ENCODE measurements around the gene RXRG. TPM values are rescaled to one million over a fixed set of nuclear protein-coding genes. Genes with fewer than 3 reads are reported as not detected.
"Not testable (repeated sequence)": the region's sequence is repeated elsewhere in the genome, so short reads cannot be mapped to it uniquely, and the experiment has no call there.

Gene RXRG
- total and polyA plus RNA-seq, 4 donors: 0.23 to 2.2 TPM; not detected in 2

DNA sequence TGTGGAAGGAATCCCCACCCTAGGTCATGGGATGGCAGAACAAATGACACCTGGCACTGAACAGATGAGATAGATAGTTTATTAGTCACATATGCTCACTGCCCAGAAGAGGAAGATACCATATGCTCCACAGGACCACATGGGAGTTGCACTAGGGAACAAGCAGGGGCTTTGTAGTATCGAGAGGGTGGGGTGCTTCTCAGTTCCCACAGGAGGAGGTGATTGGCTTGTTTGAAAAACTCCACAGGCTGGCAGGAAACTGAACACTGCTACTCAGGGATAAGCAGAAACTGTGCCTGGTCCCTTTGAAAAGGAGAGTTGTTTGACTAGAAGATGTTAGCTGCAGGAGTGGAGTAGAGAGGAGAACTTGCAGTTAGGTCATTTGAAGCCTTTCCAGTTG is 31.9 kb upstream of the RXRG start:
- intact Hi-C loops (cut with DNase I): no loop called here
- Histone ChIP-seq H3K27me3 (ENCODE audit: control insufficient read depth in 1 of 2, insufficient read depth in 2 of 2, low read length in 1 of 2) (no peaks in the 10 kb centered on the region), H3K27ac (ENCODE audit: low read depth in 1 of 2, low read length in 2 of 2) (no peak overlapping the region), H3K4me3 (ENCODE audit: low read length in 2 of 2) (no peak overlapping the region), H3K4me1 (ENCODE audit: control insufficient read depth in 1 of 2, insufficient read depth in 2 of 2, low read length in 2 of 2) (no peaks in the 10 kb centered on the region), H3K9me3 (ENCODE audit: control insufficient read depth, low read length) (no peaks in the 10 kb centered on the region), H3K36me3 (ENCODE audit: control insufficient read depth in 1 of 2, insufficient read depth in 2 of 2, low read length in 1 of 2) (no peaks in the 10 kb centered on the region)
- DNase-seq (no peak), ATAC-seq (ENCODE audit: low FRiP score) (no peak)
- 60 to 67% methylated on average over 1 of the region's 1 CpG for WGBS, 2 donors

DNA sequence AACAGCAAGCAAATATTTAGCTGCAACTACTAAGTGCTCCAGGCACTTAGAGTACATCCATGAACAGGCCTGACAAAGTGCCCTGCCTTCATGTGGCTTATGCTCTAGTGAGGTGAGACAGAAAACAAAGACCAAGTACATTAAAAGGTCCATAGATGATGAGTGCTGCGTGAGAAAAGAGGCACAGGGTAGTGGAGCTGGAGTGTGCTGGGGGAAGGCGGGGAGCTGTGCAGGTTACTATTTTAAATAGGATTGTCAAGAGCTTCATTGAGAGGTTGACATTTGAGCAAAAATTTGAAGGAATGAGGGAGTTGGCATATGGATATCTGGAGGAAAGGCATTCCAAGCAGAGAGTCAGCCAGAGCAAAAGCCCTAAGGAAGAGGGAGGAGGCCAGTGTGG is 29.3 kb upstream of the RXRG start:
- Histone ChIP-seq H3K36me3 (ENCODE audit: control insufficient read depth in 1 of 2, insufficient read depth in 2 of 2, low read length in 1 of 2) (no peaks in the 10 kb centered on the region), H3K9me3 (ENCODE audit: control insufficient read depth, low read length) (no peaks in the 10 kb centered on the region), H3K4me1 (ENCODE audit: control insufficient read depth in 1 of 2, insufficient read depth in 2 of 2, low read length in 2 of 2) (no peaks in the 10 kb centered on the region), H3K27ac (ENCODE audit: low read depth in 1 of 2, low read length in 2 of 2) (no peak overlapping the region), H3K27me3 (ENCODE audit: control insufficient read depth in 1 of 2, insufficient read depth in 2 of 2, low read length in 1 of 2) (no peaks in the 10 kb centered on the region), H3K4me3 (ENCODE audit: low read length in 2 of 2) (no peak overlapping the region)
- intact Hi-C loops (cut with DNase I): no loop called here
- ATAC-seq (ENCODE audit: low FRiP score) (no peak), DNase-seq (no peak)
- WGBS, 2 donors: 96 to 100% methylated on average over 2 of the region's 2 CpGs

DNA sequence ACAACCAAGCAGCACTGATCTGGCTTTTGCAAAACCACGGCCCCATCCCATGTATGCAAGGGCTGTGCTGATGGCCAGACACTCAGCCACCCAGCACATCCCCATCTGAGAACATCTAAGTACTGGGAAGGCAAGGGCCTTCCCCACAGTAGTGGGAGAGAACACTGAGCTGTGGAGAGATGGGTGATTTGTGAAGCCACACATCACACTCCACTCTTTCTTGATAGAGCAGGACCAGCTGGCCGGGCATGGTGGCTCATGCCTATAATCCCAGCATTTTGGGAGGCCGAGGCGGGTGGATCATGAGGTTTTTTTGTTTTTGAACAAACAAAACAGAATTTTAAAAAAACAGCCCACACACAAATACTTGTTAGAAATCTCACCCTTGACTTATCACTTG is 28.2 kb upstream of the RXRG start:
- no peak overlapping the region for H3K27ac ChIP-seq (ENCODE audit: low read depth in 1 of 2, low read length in 2 of 2)
- intact Hi-C loops (cut with DNase I): no loop called here
- 75 to 77% methylated on average over 4 of the region's 4 CpGs for WGBS, 2 donors
- no peaks in the 10 kb centered on the region for H3K27me3 ChIP-seq (ENCODE audit: control insufficient read depth in 1 of 2, insufficient read depth in 2 of 2, low read length in 1 of 2)
- no peak overlapping the region for H3K4me3 ChIP-seq (ENCODE audit: low read length in 2 of 2)
- no peaks in the 10 kb centered on the region for H3K9me3 ChIP-seq (ENCODE audit: control insufficient read depth, low read length)
- ATAC-seq (ENCODE audit: low FRiP score) (no peak), DNase-seq (no peak)
- no peaks in the 10 kb centered on the region for H3K36me3 ChIP-seq (ENCODE audit: control insufficient read depth in 1 of 2, insufficient read depth in 2 of 2, low read length in 1 of 2)
- H3K4me1 ChIP-seq (ENCODE audit: control insufficient read depth in 1 of 2, insufficient read depth in 2 of 2, low read length in 2 of 2): no peaks in the 10 kb centered on the region

DNA sequence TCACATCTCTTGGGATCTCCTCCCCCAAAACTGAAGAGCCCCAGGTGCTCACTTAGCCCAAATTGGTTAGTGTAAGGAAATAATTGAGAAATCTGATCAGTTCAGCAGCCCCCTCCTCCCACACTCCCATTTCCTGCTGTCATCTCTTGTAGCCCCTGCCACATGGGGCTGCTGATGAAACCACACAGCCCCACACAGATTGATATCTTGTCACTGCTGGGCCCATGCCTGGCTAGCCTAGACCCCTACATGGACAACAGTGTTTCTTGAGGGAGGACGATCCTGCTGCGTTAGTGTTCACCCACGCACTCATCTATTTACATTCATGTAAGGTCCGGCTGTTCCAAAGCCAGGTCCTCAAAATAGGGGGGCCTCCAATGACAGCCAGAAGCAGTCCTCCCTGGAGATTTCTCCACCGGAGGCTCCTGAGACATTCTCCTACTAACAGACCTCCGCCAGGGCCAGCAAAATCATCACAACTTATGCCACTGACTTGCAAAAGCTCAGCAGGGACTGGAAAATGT is 23.9 kb upstream of the RXRG start:
- Histone ChIP-seq H3K27ac (ENCODE audit: low read depth in 1 of 2, low read length in 2 of 2) (no peak overlapping the region), H3K4me1 (ENCODE audit: control insufficient read depth in 1 of 2, insufficient read depth in 2 of 2, low read length in 2 of 2) (no peaks in the 10 kb centered on the region), H3K27me3 (ENCODE audit: control insufficient read depth in 1 of 2, insufficient read depth in 2 of 2, low read length in 1 of 2) (no peaks in the 10 kb centered on the region), H3K36me3 (ENCODE audit: control insufficient read depth in 1 of 2, insufficient read depth in 2 of 2, low read length in 1 of 2) (no peaks in the 10 kb centered on the region), H3K4me3 (ENCODE audit: low read length in 2 of 2) (no peak overlapping the region), H3K9me3 (ENCODE audit: control insufficient read depth, low read length) (no peaks in the 10 kb centered on the region)
- 87 to 89% methylated on average over 6 of the region's 6 CpGs for WGBS, 2 donors
- intact Hi-C loops (cut with DNase I): no loop called here
- DNase-seq: no peak
- no peak for ATAC-seq (ENCODE audit: low FRiP score)

DNA sequence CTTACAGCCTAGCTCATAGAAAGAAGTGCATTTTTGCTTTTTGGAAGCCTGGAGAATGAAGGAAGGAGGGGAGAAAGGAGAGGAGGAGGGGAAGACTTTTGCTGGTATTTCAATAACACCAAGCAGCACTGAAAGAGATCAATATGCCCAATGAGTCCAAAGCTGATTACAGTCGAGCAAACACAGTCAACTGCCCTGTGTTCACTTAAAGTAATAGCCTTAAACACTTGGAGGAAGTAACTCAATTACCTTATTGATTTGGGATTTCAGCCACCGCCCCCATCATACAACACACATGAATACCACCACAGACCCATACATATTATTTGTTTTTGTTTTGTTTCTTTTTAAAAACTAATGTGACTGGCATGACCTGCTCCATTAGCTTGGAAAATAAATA is 23.3 kb upstream of the RXRG start:
- ATAC-seq (ENCODE audit: low FRiP score) (no peak), DNase-seq (no peak)
- 80 to 93% methylated on average over 2 of the region's 2 CpGs for WGBS, 2 donors
- no peaks in the 10 kb centered on the region for H3K36me3 ChIP-seq (ENCODE audit: control insufficient read depth in 1 of 2, insufficient read depth in 2 of 2, low read length in 1 of 2)
- no peaks in the 10 kb centered on the region for H3K9me3 ChIP-seq (ENCODE audit: control insufficient read depth, low read length)
- no peak overlapping the region for H3K27ac ChIP-seq (ENCODE audit: low read depth in 1 of 2, low read length in 2 of 2)
- intact Hi-C loops (cut with DNase I): no loop called here
- no peaks in the 10 kb centered on the region for H3K27me3 ChIP-seq (ENCODE audit: control insufficient read depth in 1 of 2, insufficient read depth in 2 of 2, low read length in 1 of 2)
- no peaks in the 10 kb centered on the region for H3K4me1 ChIP-seq (ENCODE audit: control insufficient read depth in 1 of 2, insufficient read depth in 2 of 2, low read length in 2 of 2)
- no peak overlapping the region for H3K4me3 ChIP-seq (ENCODE audit: low read length in 2 of 2)

DNA sequence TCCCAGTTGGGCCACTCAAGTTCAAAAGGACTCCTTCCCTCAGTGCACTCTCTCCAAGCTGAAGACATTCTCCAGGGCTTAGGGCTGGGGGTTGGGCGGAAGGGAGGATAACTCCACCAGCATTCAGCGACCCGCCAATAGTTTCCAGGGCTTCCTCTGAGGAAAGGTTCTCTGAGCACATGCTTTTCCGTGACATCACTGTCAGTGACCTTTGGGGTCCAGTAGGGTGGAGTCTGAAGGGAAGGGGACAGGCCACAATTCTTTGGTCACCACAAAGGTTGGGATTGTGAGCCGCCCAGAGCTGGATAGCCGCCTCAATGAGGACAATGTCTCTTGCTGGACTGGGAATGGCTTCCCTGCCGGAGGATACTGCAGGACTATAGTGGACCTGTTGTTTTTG is 22.8 kb upstream of the RXRG start:
- intact Hi-C loops (cut with DNase I): no loop called here
- H3K27ac ChIP-seq (ENCODE audit: low read depth in 1 of 2, low read length in 2 of 2): no peak overlapping the region

DNA sequence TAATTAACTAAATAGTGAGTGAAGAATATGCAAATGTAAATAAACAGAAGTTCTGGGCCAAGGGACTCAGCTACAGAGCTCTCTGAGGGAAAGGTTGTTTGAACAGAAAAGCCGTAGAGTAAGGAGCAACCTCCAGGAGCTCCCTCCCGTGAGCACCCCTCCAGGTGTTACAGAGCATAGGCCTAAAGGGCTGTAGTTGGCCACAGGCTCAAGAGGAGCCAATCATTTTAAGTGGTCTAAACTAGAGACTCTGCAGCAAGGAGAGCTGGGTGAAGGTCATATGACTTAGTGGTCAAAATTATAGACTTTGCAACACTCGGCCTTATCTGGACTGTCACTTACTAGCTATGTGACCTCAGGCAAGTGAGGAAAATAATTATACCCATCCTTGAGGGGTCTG is 19.1 kb upstream of the RXRG start:
- WGBS, 2 donors: 73 to 83% methylated on average over 3 of the region's 3 CpGs
- H3K4me3 ChIP-seq (ENCODE audit: low read length in 2 of 2): no peak overlapping the region
- peaks cover 2% of the 10 kb centered on the region for H3K9me3 ChIP-seq (ENCODE audit: control insufficient read depth, low read length)
- intact Hi-C loops (cut with DNase I): no loop called here
- no peak for ATAC-seq (ENCODE audit: low FRiP score)
- H3K27me3 ChIP-seq (ENCODE audit: control insufficient read depth in 1 of 2, insufficient read depth in 2 of 2, low read length in 1 of 2): no peaks in the 10 kb centered on the region
- H3K27ac ChIP-seq (ENCODE audit: low read depth in 1 of 2, low read length in 2 of 2): no peak overlapping the region
- no peaks in the 10 kb centered on the region for H3K4me1 ChIP-seq (ENCODE audit: control insufficient read depth in 1 of 2, insufficient read depth in 2 of 2, low read length in 2 of 2)
- no peak for DNase-seq
- H3K36me3 ChIP-seq (ENCODE audit: control insufficient read depth in 1 of 2, insufficient read depth in 2 of 2, low read length in 1 of 2): no peaks in the 10 kb centered on the region

More for the DNA sequence above, 22.8 kb upstream of the RXRG start:
- Histone ChIP-seq H3K4me1 (ENCODE audit: control insufficient read depth in 1 of 2, insufficient read depth in 2 of 2, low read length in 2 of 2) (no peaks in the 10 kb centered on the region), H3K36me3 (ENCODE audit: control insufficient read depth in 1 of 2, insufficient read depth in 2 of 2, low read length in 1 of 2) (no peaks in the 10 kb centered on the region), H3K9me3 (ENCODE audit: control insufficient read depth, low read length) (no peaks in the 10 kb centered on the region), H3K4me3 (ENCODE audit: low read length in 2 of 2) (no peak overlapping the region), H3K27me3 (ENCODE audit: control insufficient read depth in 1 of 2, insufficient read depth in 2 of 2, low read length in 1 of 2) (no peaks in the 10 kb centered on the region)
- ATAC-seq (ENCODE audit: low FRiP score) (no peak), DNase-seq (no peak)
- WGBS, 2 donors: 83 to 92% methylated on average over 7 of the region's 7 CpGs

DNA sequence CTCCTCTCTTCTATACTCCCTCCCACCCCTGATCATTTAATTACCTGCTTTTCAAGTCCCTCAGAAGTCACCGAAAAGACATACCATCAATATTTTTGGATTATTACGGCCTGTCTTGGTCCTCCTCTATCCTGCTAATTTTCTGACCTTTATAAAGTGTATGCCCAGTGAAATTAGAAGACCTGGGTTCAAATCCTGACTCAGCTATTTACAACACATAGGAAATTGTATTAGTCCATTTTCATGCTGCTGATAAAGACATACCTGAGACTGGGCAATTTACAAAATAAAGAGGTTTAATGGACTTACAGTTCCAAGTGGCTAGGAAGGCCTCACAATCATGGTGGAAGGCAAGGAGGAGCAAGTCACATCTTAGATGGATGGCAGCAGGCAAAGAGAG is 14.8 kb upstream of the RXRG start:
- H3K4me1 ChIP-seq (ENCODE audit: control insufficient read depth in 1 of 2, insufficient read depth in 2 of 2, low read length in 2 of 2); intact Hi-C loops (cut with DNase I); H3K4me3 ChIP-seq (ENCODE audit: low read length in 2 of 2); DNase-seq; H3K36me3 ChIP-seq (ENCODE audit: control insufficient read depth in 1 of 2, insufficient read depth in 2 of 2, low read length in 1 of 2); ATAC-seq (ENCODE audit: low FRiP score); H3K27ac ChIP-seq (ENCODE audit: low read depth in 1 of 2, low read length in 2 of 2); H3K9me3 ChIP-seq (ENCODE audit: control insufficient read depth, low read length); H3K27me3 ChIP-seq (ENCODE audit: control insufficient read depth in 1 of 2, insufficient read depth in 2 of 2, low read length in 1 of 2): not testable (repeated sequence)
- 96 to 100% methylated on average over 2 of the region's 2 CpGs for WGBS, 2 donors

DNA sequence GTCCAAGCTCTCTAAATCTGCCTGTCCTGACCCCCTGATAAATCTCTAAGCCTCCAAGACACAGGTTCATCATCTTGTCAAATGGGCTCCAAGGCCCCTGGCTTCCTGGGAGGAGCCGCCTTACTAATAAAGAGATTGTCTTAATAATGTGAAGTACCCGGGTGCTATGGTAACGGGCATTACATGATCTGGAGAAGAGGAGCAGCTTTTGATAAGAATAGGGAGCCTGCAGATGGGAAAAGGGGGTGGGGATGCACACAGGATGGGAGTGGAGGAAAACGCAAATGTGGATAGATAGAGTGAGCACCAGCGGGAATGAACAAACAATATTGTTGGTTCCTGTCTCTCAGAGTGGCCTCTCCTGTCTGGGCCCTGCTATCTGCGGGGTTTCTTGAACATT is 11.9 kb upstream of the RXRG start:
- intact Hi-C loops (cut with DNase I): no loop called here
- H3K4me3 ChIP-seq (ENCODE audit: low read length in 2 of 2): no peak overlapping the region
- no peaks in the 10 kb centered on the region for H3K27me3 ChIP-seq (ENCODE audit: control insufficient read depth in 1 of 2, insufficient read depth in 2 of 2, low read length in 1 of 2)
- no peak overlapping the region for H3K27ac ChIP-seq (ENCODE audit: low read depth in 1 of 2, low read length in 2 of 2)
- no peak for DNase-seq
- peaks cover 2% of the 10 kb centered on the region for H3K9me3 ChIP-seq (ENCODE audit: control insufficient read depth, low read length)
- H3K36me3 ChIP-seq (ENCODE audit: control insufficient read depth in 1 of 2, insufficient read depth in 2 of 2, low read length in 1 of 2): no peaks in the 10 kb centered on the region
- H3K4me1 ChIP-seq (ENCODE audit: control insufficient read depth in 1 of 2, insufficient read depth in 2 of 2, low read length in 2 of 2): no peaks in the 10 kb centered on the region
- 81 to 87% methylated on average over 6 of the region's 6 CpGs for WGBS, 2 donors
- no peak for ATAC-seq (ENCODE audit: low FRiP score)
